Measurements from ENCODE around the gene ACD.

DNA sequence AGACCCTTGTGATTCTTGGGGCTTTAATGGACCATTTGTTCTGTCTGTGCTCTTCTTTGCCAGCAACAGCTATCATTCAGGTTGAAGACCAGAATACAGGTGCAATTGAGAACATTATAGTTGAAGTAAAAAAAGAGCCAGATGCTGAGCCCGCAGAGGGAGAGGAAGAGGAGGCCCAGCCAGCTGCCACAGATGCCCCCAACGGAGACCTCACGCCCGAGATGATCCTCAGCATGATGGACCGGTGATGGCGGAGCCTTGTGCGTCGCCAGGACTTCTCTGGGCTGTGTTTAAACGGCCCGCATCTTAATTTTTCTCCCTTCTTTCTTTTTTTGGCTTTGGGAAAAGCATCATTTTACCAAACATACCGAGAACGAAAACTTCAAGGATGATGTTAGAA lies 22.4 kb downstream of the ACD start:
- TF ChIP-seq EZH2 (IDR thresholded peaks at IDR 0.05; ENCODE audit: borderline replicate concordance, low read depth, low read length, severe bottlenecking): no peak
- TF ChIP-seq, protein P1, sequence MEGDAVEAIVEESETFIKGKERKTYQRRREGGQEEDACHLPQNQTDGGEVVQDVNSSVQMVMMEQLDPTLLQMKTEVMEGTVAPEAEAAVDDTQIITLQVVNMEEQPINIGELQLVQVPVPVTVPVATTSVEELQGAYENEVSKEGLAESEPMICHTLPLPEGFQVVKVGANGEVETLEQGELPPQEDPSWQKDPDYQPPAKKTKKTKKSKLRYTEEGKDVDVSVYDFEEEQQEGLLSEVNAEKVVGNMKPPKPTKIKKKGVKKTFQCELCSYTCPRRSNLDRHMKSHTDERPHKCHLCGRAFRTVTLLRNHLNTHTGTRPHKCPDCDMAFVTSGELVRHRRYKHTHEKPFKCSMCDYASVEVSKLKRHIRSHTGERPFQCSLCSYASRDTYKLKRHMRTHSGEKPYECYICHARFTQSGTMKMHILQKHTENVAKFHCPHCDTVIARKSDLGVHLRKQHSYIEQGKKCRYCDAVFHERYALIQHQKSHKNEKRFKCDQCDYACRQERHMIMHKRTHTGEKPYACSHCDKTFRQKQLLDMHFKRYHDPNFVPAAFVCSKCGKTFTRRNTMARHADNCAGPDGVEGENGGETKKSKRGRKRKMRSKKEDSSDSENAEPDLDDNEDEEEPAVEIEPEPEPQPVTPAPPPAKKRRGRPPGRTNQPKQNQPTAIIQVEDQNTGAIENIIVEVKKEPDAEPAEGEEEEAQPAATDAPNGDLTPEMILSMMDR (IDR thresholded peaks at IDR 0.05; ENCODE audit: borderline replicate concordance, extremely low read depth, low read length, poor library complexity, severe bottlenecking): no peak
